ENCODE data around the gene UBE2D1. TPM values are rescaled to one million over a fixed set of nuclear protein-coding genes. Genes with fewer than 3 reads are reported as not detected.
"Not testable (repeated sequence)": the region's sequence is repeated elsewhere in the genome, so short reads cannot be mapped to it uniquely, and the experiment has no call there.

The UBE2D1 gene
- total RNA-seq, 1 donor from 2014 or later = 5.9 TPM

DNA sequence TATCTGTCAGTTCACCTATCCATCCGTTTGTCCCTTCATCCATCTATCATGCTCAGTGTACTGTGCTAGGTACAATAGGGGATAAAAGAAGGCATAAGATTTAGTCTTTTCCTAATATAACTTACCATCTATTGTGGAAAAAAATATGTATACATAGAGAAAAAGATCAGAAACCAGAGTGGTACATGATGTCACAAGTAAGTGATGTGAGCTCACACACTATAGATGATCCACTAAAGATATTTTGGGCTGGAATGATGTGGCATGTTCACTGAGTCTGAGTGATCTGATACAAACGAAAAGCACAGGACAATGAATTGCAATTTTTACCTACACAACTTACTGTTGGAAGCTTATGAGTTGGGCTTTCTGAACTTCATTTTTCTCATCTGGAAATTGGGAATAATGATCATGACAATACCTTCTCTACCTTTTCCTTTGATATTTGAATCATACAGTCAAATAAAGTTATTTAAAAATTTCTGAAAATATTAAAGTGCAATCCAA is 47.7 kb downstream of the UBE2D1 start:
- DNase-seq (ENCODE audit: low read depth in 2 of 2) = no peak

DNA sequence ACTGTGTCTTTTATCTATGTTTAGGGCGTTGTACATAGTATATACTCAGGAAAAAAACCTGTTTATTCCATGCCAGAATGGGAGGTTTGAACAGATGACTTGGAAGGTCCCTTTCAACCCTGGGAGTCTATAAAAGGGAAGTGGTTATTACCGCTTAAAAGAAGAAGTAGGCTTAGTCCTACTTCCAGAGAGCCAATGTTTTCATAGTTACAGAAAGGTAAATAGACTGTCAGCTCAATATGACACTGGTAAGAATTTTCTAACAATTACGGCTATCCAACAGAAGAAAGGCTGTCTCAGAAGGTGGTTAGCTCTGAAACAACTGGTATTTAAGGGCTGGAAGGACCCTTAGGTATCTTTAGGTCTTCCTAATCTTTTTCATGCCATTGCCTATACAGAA is 49.3 kb downstream of the UBE2D1 start:
- no peak for DNase-seq (ENCODE audit: low read depth in 2 of 2)

DNA sequence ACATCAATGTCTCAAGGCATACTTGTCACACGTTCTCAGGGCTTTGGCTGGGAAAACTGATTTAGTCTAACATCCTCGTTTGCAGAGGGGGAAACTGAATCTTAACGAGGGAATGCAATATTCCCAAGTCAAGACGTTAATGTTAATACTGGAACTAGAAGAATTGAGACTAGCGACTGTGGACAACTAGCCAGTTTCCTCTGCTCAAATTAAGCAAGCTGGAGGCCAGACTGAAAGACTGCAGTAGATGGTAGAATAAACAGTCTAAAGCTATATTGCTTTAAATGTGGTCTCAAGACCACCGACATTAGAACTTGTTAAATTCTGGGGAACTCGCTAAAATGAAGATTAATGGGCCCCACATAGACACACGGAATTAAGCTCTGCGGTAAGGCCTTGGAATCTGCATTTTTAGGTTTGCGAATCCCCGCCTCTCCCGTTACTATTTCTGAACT is 49.8 kb downstream of the UBE2D1 start:
- DNase-seq (ENCODE audit: low read depth in 2 of 2) = no peak

DNA sequence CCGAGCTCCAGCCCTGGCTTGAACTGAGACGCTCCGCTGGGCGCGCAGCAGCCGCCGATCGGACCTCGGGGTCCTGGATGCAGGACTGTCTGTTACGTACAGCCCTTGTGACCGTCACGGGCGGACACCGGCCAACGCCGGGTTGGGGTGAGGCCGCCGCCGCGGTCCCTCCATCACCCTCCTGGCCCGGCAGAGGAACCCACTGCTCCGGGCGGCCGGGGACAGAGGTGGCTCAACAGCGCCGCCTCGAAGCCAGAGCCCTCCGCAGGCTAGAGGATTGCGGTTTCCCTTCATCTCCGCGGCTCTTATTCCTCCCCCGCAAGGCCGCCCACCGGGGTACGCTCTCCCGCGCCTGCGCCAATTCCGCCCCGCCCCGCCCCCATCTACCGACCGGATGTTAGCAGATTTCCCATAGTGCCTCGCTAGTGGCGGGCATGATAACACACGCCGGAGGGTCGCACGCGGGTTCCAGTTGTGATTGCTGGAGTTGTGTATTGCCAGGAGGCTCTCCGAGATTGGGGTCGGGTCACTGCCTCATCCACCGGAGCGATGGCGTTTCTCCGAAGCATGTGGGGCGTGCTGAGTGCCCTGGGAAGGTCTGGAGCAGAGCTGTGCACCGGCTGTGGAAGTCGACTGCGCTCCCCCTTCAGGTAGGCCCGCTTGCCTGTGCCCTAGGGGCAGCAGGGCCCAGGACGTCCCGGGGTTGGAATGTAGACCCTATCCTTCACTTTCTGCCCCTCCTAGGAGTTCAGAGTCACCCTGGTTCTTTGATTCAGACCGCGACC is 50.4 kb downstream of the UBE2D1 start, which contains the start of gene TFAM:
Gene TFAM (plus strand): TSS at position 412 of the 785 bp plus-strand sequence. CDS start 138 bp downstream, at position 550.
- DNase-seq (ENCODE audit: low read depth in 2 of 2) = peak; percentile 72 to 92

DNA sequence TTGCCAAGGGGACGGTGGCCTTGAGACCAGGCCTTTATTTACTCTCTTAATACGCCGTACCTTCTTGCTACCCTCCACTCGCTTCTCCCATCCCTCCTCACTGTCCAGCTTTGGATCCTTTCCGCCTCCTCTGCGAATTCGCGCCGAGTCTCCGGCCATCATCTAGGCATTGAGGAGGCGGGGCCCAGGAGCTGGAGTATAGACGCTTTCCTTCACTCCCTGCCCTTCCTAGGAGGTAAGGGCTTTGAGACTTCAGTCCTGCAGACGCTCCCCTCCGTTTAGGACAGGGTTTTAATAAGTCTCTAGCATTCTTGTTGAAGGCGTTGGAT is 50.9 kb downstream of the UBE2D1 start:
- peak in 1 of 2 donors; percentile 38 for DNase-seq (ENCODE audit: low read depth in 2 of 2)

DNA sequence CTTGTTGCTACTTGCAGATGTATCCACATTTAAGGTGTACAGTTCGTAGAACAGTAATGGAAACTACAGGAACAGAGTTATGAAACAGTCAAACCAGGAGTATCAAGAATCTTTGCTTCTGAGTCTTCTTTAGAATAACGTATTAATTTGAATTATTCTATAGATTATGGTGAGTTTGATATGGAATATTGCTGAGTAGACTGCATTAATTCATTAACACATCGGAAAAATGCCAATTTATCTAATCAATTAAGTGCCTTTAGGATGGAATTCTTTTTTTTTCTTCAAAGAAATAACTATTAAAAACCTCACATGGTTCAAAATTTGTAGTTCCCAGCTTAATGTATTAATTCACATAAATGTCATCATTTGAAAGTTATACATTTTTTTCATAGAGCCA is 54.2 kb downstream of the UBE2D1 start:
- no peak for DNase-seq (ENCODE audit: low read depth in 2 of 2)

DNA sequence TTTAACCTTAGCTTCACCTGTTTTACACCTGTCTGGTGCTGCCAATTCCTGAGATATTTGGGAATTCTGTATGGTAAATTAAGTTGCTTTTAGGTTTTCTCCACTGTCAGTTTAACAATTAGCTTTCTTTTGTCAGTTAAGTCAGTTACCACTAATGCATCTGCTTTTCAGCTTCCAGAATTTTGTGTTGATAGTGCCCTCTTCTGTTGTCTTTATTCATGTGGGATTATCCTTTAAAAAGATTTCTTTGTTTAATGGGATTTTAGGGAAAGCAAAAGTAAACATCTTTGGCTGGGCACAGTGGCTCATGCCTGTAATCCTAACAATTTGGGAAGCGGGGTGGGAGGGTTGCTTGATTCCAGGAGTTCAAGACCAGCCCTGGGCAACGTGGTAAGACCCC is 58.5 kb downstream of the UBE2D1 start:
- peak in 1 of 2 donors; percentile 8 for DNase-seq (ENCODE audit: low read depth in 2 of 2)

DNA sequence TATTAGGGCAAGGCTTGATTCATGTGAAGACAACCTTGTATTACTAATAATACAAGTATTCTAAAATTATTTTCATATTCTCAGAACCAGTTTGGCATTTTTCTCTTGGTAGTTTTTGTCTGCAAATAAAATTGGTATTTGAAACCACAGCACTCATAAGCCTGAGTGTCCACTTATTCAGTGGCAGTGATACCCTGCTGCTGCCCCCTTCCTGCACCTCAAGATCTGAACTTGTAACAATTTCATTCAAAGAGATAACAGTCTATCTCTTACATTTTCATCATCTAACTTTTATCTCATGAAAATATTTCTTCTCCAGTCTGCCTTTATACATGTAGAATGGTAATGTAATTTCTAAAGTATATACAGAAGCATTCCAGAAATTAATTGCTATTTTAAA is 59.7 kb downstream of the UBE2D1 start:
- DNase-seq (ENCODE audit: low read depth in 2 of 2) = no peak

DNA sequence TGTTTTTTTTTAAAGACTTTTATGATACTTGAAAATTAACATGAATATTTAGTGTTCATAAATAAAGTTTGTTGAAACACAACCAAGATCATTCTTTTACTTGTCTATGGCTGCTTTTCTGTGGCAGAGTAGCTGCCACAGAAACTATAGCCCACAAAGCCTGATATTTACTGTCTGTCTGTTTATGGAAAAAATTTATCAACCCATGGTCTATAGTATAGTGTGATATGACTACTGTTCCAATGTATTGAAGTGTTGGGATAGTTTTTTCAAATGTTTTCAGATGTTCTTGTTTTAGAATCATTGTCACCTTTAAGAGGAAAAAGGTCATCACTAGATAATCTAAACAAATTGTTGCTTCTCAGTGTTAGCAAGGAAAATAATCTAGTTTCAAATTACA is 61.3 kb downstream of the UBE2D1 start:
- DNase-seq (ENCODE audit: low read depth in 2 of 2) = no peak

DNA sequence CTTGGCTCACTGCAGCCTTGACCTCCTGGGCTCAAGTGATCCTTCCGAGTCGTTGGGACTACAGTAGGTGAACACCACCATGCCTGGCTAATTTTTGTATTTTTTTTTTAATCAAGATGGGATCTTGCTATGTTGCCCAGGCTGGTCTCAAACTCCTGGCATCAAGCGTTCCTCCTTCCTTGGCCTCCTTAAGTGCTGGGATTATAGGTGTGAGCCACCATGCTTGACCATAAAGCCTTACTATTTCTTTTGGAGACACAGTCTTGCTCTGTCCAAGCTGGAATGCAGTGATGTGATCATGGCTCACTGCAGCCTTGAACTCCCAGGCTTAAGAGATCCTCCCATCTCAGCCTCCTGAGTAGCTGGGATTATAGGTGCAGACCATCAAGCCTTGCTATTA is 63.0 kb downstream of the UBE2D1 start:
- no peak for DNase-seq (ENCODE audit: low read depth in 2 of 2)

DNA sequence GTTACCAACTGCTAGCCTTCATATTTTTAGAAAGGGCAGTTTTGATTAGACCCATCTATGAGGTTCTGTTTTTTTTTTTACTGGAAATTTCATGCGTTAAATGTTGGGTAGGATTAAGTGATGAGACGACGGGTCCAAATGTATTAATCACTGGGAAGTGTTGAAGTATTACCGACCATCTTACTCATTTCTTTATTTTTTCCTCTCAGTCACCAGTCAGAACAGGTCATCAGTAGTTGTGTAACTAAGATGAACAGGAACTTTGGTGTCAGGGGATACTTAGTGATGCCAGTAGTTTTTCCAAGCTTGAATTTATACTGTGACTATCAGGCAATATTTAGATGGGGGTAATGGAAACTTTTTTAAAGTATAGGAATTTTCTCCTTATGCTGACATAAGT is 64.6 kb downstream of the UBE2D1 start:
- no peak for DNase-seq (ENCODE audit: low read depth in 2 of 2)

DNA sequence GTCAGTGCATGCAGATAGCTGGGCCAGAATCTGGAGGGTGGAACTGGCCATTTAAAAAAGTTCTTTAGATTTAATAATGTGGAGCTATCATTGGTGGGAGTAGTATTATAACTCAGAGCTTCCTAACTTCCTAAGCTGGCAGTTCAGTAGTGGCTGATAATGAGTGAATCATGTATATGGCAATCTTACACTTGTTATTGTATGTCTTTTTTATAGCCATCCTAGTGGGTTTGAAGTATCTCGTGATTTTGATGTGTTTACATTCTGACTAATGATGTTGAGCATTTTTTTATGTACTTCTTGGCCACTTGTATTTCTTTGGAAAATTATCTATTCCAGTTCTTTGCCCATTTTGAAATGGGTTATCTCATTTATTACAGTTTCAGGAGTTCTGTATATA is 65.8 kb downstream of the UBE2D1 start:
- no peak for DNase-seq (ENCODE audit: low read depth in 2 of 2)

DNA sequence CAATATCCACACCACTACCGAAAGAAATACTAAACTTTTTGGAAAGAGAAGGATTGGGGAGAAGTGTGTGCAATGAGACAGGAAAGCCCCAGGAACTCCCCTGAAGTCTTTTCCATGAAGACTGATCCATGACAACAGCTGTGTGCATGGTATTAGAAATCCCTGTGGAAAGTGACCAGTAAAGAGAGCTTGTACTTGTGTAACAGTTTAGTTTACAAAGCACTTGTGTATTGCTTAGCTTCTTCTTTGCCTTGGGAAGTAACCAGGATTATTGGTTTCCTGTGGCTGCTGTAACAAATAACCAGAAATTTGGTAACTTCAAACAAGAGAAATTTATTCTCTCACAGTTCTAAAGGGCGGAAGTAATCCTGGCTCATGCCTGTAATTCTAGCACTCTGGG is 69.2 kb downstream of the UBE2D1 start:
- DNase-seq (ENCODE audit: low read depth in 2 of 2) = no peak

DNA sequence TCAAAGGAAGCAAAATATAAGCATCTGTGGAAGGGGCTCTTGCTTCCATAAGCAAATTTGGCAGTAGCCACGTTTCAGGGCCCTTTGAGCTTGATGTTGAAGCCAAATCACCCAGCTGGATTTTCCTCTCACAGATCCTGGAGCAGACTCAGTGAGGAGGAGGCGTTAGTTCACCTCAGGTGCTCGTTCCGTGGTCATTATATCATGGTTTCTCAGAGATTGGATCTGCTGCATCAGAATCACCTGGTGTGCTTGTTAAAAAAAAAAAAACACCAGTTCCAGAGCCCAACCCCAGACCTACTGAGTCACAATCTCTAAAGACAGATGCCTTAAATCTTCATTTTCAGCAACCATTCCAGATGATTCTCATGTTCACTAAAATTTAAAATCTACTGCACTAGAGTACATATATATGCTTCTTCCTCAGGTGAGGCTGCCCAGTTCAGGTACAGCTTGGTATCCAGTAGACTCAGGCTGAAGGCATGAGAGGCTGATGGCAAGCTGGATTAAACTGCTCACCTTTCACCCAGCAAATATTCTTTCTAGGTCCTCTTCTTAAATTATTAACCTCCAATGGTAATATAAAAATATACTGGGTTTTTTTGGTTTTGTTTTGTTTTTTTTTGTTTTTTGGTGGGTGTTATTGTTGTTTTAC is 75.3 kb downstream of the UBE2D1 start:
- DNase-seq (ENCODE audit: low read depth in 2 of 2) = no peak

DNA sequence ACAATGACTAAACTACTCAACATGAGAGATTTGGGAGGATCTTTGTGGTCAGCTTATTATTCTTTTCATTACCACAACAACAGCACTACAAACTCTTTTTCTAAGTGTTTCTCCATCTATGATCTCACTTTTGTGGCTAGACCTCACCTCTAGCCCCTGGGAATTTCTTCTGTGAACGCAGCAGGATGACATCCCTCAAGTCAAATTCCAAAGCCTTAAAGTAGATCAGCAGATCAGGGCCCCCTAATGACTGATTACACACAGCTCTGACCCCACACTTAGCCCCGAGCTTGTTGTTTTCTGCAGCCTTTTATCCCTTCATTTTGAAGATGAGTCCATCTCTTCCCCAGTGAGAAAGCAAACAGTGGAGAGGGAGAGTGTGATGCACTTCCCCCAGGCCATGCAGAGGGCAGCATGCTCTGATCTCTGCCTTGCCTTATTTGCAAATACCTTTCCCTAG is 77.7 kb downstream of the UBE2D1 start:
- DNase-seq (ENCODE audit: low read depth in 2 of 2) = no peak

DNA sequence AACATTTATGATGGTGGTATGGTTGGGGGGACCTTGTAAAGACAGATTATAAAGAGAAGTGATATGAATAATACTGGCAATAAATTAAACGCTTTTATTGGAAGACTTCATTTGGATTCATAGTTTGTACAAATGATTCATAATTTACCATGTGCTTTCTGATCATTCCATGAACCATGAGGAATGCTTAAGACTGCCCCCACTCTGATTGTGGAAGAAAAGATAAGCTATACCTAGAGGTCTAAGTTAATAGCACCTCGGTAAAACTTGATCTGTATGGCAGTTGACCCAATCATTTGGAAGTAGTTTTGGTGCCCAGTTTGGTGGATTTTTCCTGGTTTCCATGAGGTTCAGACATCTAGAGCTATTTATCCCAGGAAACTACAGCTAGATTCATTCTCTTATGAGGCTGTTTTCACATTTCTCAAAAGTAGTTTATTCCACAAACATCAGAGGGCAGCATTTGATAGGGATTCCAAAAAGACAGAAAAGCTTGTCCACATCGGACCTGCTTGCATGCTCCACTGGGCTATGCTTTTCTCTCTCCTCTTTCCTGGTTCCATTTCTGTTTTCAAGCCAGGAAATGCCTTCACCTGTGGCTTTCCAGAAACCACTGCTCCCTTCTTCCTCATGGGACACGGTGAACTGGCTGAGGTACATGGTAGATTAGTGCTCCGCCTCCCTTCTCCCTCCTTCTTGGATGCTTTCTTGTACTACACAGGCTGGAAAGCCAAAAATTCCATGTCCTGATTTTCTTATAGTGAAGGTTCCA is 79.7 kb downstream of the UBE2D1 start:
- DNase-seq (ENCODE audit: low read depth in 2 of 2) = no peak

DNA sequence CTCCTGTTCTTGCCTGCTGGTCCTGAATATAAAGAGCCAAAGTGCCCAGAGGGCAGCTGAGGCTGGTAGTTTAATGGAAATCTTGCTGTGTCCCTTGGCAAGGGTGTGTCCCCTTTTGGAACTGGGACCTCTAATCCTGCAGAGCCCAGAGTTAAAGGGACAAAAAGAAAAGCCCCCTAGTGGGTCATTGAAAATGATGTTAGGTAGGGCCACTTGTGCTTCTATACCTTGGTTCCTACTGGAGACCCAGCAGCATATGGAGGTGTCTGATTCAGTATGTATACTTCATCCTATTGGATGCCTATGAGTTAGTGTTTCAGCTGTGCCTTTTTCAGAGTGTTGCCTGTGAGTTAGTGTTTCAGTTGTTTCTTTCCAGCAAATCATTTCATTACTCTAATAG is 81.0 kb downstream of the UBE2D1 start:
- DNase-seq (ENCODE audit: low read depth in 2 of 2) = no peak

DNA sequence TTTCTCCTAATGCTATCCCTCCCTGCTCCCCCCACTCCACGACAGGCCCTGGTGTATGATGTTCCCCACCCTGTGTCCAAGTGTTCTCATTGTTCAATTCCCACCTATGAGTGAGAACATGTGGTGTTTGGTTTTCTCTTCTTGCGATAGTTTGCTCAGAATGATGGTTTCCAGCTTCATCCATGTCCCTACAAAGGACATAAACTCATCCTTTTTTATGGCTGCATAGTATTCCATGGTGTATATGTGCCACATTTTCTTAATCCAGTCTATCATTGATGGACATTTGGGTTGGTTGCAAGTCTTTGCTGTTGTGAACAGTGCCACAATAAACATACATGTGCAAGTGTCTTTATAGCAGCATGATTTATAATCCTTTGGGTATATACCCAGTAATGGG is 83.1 kb downstream of the UBE2D1 start:
- DNase-seq (ENCODE audit: low read depth in 2 of 2) = not testable (repeated sequence)
